Sigmoid colon (tissue), 7 donors: ENCODE results near the gene ATP6V1C2. TPM values are rescaled to one million over a fixed set of nuclear protein-coding genes. Genes with fewer than 3 reads are reported as not detected.
A peak's percentile ranks its signal among the peaks of the same experiment; 100 is the strongest.
"Not testable (repeated sequence)": the region's sequence is repeated elsewhere in the genome, so short reads cannot be mapped to it uniquely, and the experiment has no call there.

Experiments
- DNase-seq: peaks from one replicate; pipeline ENCODE4 v3.0.0-alpha.2; 2019
- H3K27ac ChIP-seq, 4 donors: fragments of 200-600 bp; sonication (generic); one replicate each; pipeline ENCODE4 v1.5.1; 2016 to 2019; ENCODE audit warnings: mild to moderate bottlenecking in 1 of 4
- H3K27me3 ChIP-seq, 3 donors: fragments of 200-600 bp; sonication (generic); one replicate each; pipeline ENCODE4 v1.5.1; 2019; ENCODE audit warnings: mild to moderate bottlenecking in 1 of 3
- H3K36me3 ChIP-seq, 4 donors: fragments of 200-600 bp; sonication (generic); one replicate each; pipeline ENCODE4 v1.5.1; 2016 to 2019
- H3K4me1 ChIP-seq, 4 donors: fragments of 200-600 bp; sonication (generic); one replicate each; pipeline ENCODE4 v1.5.1; 2017 to 2019
- H3K4me3 ChIP-seq, 4 donors: fragments of 200-600 bp; sonication (generic); one replicate each; pipeline ENCODE4 v1.5.1; 2017 to 2019; ENCODE audit warnings: mild to moderate bottlenecking in 2 of 4, moderate library complexity in 1 of 4
- H3K9me3 ChIP-seq, 4 donors: fragments of 200-600 bp in 3 of 4; sonication (generic) in 3 of 4; one replicate each; pipeline versions ENCODE4 v1.5.1 to v1.6.1; 2013 to 2019
- CTCF ChIP-seq, 4 experiments: fragments of 450-650 bp in 3 of 4; fragments of 200-600 bp in 1 of 4; IDR thresholded peaks; one replicate each; pipeline ENCODE4 v1.5.1; 2016 to 2019; ENCODE audit warnings: antibody characterized with exemption in 4 of 4, mild to moderate bottlenecking in 3 of 4, moderate library complexity in 2 of 4
- EP300 ChIP-seq, 4 donors: sonication (generic); formaldehyde crosslinking; IDR thresholded peaks; one replicate each; pipeline ENCODE4 v1.6.1; 2017; ENCODE audit warnings: antibody characterized with exemption in 4 of 4
- POLR2A ChIP-seq, 2 donors: fragments of 450-650 bp; IDR thresholded peaks; one replicate each; pipeline ENCODE4 v1.6.1; 2016; ENCODE audit warnings: antibody characterized with exemption in 2 of 2, mild to moderate bottlenecking in 2 of 2, moderate library complexity in 2 of 2
- POLR2AphosphoS5 ChIP-seq, 4 donors: sonication (generic); formaldehyde crosslinking; IDR thresholded peaks; one replicate each; pipeline ENCODE4 v1.6.1; 2017; ENCODE audit warnings: antibody characterized with exemption in 4 of 4
- WGBS, 2 donors: extraction: QIAGEN DNeasy Blood & Tissue Kit; methylation state at CpG; one replicate each; pipeline ENCODE4 v1.1.7; 2013; 5-methylcytosine and 5-hydroxymethylcytosine counted together
- intact Hi-C: fragments of 100-400 bp; cut with DNase I; formaldehyde crosslinking; loops from one replicate; pipeline ENCODE4 v1.15.1; 2023
- polyA plus RNA-seq, 3 donors: library from polyadenylated mRNA; stranded (reverse); fragments of 200-250 nt; gene quantifications; one replicate each; pipeline ENCODE4 v1.2.3, GENCODE V29; 2013
- total RNA-seq, 4 donors: library from RNA; depleted of rRNA; stranded (reverse); fragments of >200 nt; gene quantifications; one replicate each; pipeline ENCODE4 v1.1.0, GENCODE V29; 2016
- donor health status: healthy with polysubstance abuse.
- donor health status: Bipolar disorder and iron deficiency.
- donor health status: healthy.

Gene ATP6V1C2
- total and polyA plus RNA-seq, 7 donors, result under 0.01 to 0.93 (median 0.39) TPM; not detected in 3

GRCh38 chr2:10778724-10779115 is 57.3 kb downstream of the ATP6V1C2 start:
- no peak for TF ChIP-seq EP300 (IDR thresholded peaks at IDR 0.05)
- Histone ChIP-seq H3K4me1 (no peaks in the 10 kb centered on the region), H3K36me3 (peaks cover 5 to 58% (median 28%) of the 10 kb centered on the region in 4 donors), H3K9me3 (no peaks in the 10 kb centered on the region), H3K27me3 (no peaks in the 10 kb centered on the region), H3K27ac (no peak overlapping the region), H3K4me3 (no peak overlapping the region)
- WGBS, 2 donors, result 84 to 92% methylated on average over 12 of the region's 12 CpGs
- DNase-seq, result peak; percentile 21
- intact Hi-C loops, result no loop called here

- peaks cover 0 to 8% (median 2%) of the 10 kb centered on the region in 4 donors for H3K4me1 ChIP-seq
- H3K36me3 ChIP-seq, result peaks cover 6 to 70% (median 33%) of the 10 kb centered on the region in 4 donors
- intact Hi-C loops, result no loop called here
Observed at GRCh38 chr2:10779776-10780490, 58.5 kb downstream of the ATP6V1C2 start.

GRCh38 chr2:10780491-10780820 is 59.0 kb downstream of the ATP6V1C2 start:
- Histone ChIP-seq H3K4me1 (peaks cover 0 to 11% (median 3%) of the 10 kb centered on the region in 4 donors), H3K27me3 (no peaks in the 10 kb centered on the region), H3K4me3 (no peak overlapping the region), H3K9me3 (no peaks in the 10 kb centered on the region), H3K27ac (no peak overlapping the region), H3K36me3 (peaks cover 6 to 73% (median 33%) of the 10 kb centered on the region in 4 donors)
- 94 to 97% methylated on average over 11 of the region's 11 CpGs for WGBS, 2 donors
- DNase-seq, result no peak
- intact Hi-C loops, result no loop called here
- TF ChIP-seq CTCF (IDR thresholded peaks at IDR 0.05) (no peak), POLR2AphosphoS5 (IDR thresholded peaks at IDR 0.05) (no peak), EP300 (IDR thresholded peaks at IDR 0.05) (no peak), POLR2A (IDR thresholded peaks at IDR 0.05) (no peak)

More at GRCh38 chr2:10779776-10780490, 58.5 kb downstream of the ATP6V1C2 start:
- Histone ChIP-seq H3K9me3 (no peaks in the 10 kb centered on the region), H3K27ac (no peak overlapping the region), H3K27me3 (no peaks in the 10 kb centered on the region), H3K4me3 (no peak overlapping the region)
- peak; percentile 49 for DNase-seq
- 96 to 98% methylated on average over 25 of the region's 25 CpGs for WGBS, 2 donors
- no peak for TF ChIP-seq POLR2AphosphoS5 (IDR thresholded peaks at IDR 0.05)
- TF ChIP-seq EP300 (IDR thresholded peaks at IDR 0.05), result no peak
- no peak for TF ChIP-seq CTCF (IDR thresholded peaks at IDR 0.05)
- no peak for TF ChIP-seq POLR2A (IDR thresholded peaks at IDR 0.05)

GRCh38 chr2:10780821-10781220 is 59.4 kb downstream of the ATP6V1C2 start:
- H3K4me3 ChIP-seq, DNase-seq, H3K9me3 ChIP-seq, H3K27ac ChIP-seq, intact Hi-C loops, H3K27me3 ChIP-seq: not testable (repeated sequence)
- 91 to 94% methylated on average over 11 of the region's 11 CpGs for WGBS, 2 donors
- Histone ChIP-seq H3K4me1 (peaks cover 0 to 15% (median 5%) of the 10 kb centered on the region in 4 donors), H3K36me3 (peaks cover 6 to 76% (median 34%) of the 10 kb centered on the region in 4 donors)

GRCh38 chr2:10781746-10782145 is 60.3 kb downstream of the ATP6V1C2 start:
- Histone ChIP-seq H3K36me3 (peaks cover 6 to 86% (median 39%) of the 10 kb centered on the region in 4 donors), H3K27me3 (no peaks in the 10 kb centered on the region), H3K27ac (no peak overlapping the region), H3K4me3 (no peak overlapping the region), H3K4me1 (peaks cover 0 to 16% (median 5%) of the 10 kb centered on the region in 4 donors), H3K9me3 (no peaks in the 10 kb centered on the region)
- WGBS, 2 donors, result 97% methylated on average over 8 of the region's 8 CpGs
- intact Hi-C loops, result no loop called here
- DNase-seq, result no peak
- no peak for TF ChIP-seq POLR2AphosphoS5 (IDR thresholded peaks at IDR 0.05)
- TF ChIP-seq POLR2A (IDR thresholded peaks at IDR 0.05), result no peak
- no peak for TF ChIP-seq EP300 (IDR thresholded peaks at IDR 0.05)
- TF ChIP-seq CTCF (IDR thresholded peaks at IDR 0.05), result no peak

GRCh38 chr2:10783421-10783820 is 62.0 kb downstream of the ATP6V1C2 start:
- peaks cover 0 to 16% (median 5%) of the 10 kb centered on the region in 4 donors for H3K4me1 ChIP-seq
- H3K36me3 ChIP-seq, result peaks cover 6 to 92% (median 43%) of the 10 kb centered on the region in 4 donors
- 89 to 94% methylated on average over 4 of the region's 4 CpGs for WGBS, 2 donors
- no peaks in the 10 kb centered on the region for H3K9me3 ChIP-seq
- DNase-seq, result no peak
- intact Hi-C loops, result no loop called here
- H3K27ac ChIP-seq, result no peak overlapping the region
- no peaks in the 10 kb centered on the region for H3K27me3 ChIP-seq
- no peak for TF ChIP-seq CTCF (IDR thresholded peaks at IDR 0.05)
- no peak for TF ChIP-seq EP300 (IDR thresholded peaks at IDR 0.05)
- no peak for TF ChIP-seq POLR2AphosphoS5 (IDR thresholded peaks at IDR 0.05)
- no peak for TF ChIP-seq POLR2A (IDR thresholded peaks at IDR 0.05)
- H3K4me3 ChIP-seq, result no peak overlapping the region
